ENCODE measurements around the gene AADACL4. TPM values are rescaled to one million over a fixed set of nuclear protein-coding genes. Genes with fewer than 3 reads are reported as not detected.

The AADACL4 gene
- total RNA-seq, 2 donors from 2014 or later, result not detected

- no peaks in the 10 kb centered on the region for H3K9me3 ChIP-seq (ENCODE audit: control insufficient read depth, low read length)
- no peak overlapping the region for H3K9ac ChIP-seq (ENCODE audit: extremely low read depth, low read length, poor library complexity, severe bottlenecking)
- 63 to 100% methylated on average over 2 to 4 of the region's 4 CpGs for WGBS, 2 experiments (ENCODE audit: insufficient coverage in 1 of 2, insufficient read length in 1 of 2)
- Mint-ChIP-seq H3K9me3 (no peaks in the 10 kb centered on the region), H3K27me3 (ENCODE audit: insufficient read depth) (peaks cover 57% of the 10 kb centered on the region), H3K36me3 (ENCODE audit: low read depth) (no peaks in the 10 kb centered on the region), H3K4me1 (peaks cover 14% of the 10 kb centered on the region), H3K27ac (no peak overlapping the region), H3K4me3 (no peak overlapping the region)
- H3K36me3 ChIP-seq (ENCODE audit: control insufficient read depth, insufficient read depth, low read length), result no peaks in the 10 kb centered on the region
- no peak overlapping the region for H3K27ac ChIP-seq (ENCODE audit: low read depth, low read length)
- no peak overlapping the region for H3K4me3 ChIP-seq (ENCODE audit: low read length)
- H3K4me1 ChIP-seq (ENCODE audit: control insufficient read depth, insufficient read depth, low read length), result no peaks in the 10 kb centered on the region
- no peak for DNase-seq
- TF ChIP-seq CTCF (conservative IDR thresholded peaks at IDR 0.05), result no peak
- H3K27me3 ChIP-seq (ENCODE audit: control insufficient read depth, insufficient read depth, low read length, poor library complexity, severe bottlenecking), result peaks cover 21% of the 10 kb centered on the region
Observed at GRCh38 chr1:12620488-12620865, 23.4 kb upstream of the AADACL4 start.

DNA sequence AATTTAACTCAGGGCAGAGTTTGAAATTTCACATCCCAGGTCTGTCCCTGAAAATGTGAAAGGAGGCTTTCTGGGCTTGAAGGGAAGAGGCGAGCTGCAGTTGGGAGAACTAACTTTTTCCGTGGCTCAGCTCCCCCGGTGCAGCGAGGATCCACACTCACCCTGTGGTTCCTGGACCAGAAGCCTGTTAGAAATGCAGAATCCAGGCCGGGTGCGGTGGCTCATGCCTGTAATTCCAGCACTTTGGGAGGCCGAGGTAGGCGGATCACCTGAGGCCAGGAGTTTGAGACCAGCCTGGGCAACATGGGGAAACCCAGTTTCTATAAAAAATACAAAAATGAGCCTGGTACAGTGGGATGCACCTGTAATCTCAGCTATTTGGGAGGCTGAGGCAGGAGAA lies 23.0 kb upstream of the AADACL4 start:
- 91 to 96% methylated on average over 4 to 8 of the region's 8 CpGs for WGBS, 2 experiments (ENCODE audit: insufficient coverage in 1 of 2, insufficient read length in 1 of 2)
- Mint-ChIP-seq H3K36me3 (ENCODE audit: low read depth) (no peaks in the 10 kb centered on the region), H3K4me3 (no peak overlapping the region), H3K27me3 (ENCODE audit: insufficient read depth) (peaks cover 54% of the 10 kb centered on the region), H3K4me1 (peaks cover 10% of the 10 kb centered on the region), H3K27ac (no peak overlapping the region), H3K9me3 (no peaks in the 10 kb centered on the region)
- no peak overlapping the region for H3K9ac ChIP-seq (ENCODE audit: extremely low read depth, low read length, poor library complexity, severe bottlenecking)
- H3K27ac ChIP-seq (ENCODE audit: low read depth, low read length), result no peak overlapping the region
- no peak overlapping the region for H3K4me3 ChIP-seq (ENCODE audit: low read length)
- H3K27me3 ChIP-seq (ENCODE audit: control insufficient read depth, insufficient read depth, low read length, poor library complexity, severe bottlenecking), result peaks cover 21% of the 10 kb centered on the region
- H3K4me1 ChIP-seq (ENCODE audit: control insufficient read depth, insufficient read depth, low read length), result no peaks in the 10 kb centered on the region
- no peak for DNase-seq
- H3K36me3 ChIP-seq (ENCODE audit: control insufficient read depth, insufficient read depth, low read length), result no peaks in the 10 kb centered on the region
- H3K9me3 ChIP-seq (ENCODE audit: control insufficient read depth, low read length), result no peaks in the 10 kb centered on the region
- TF ChIP-seq CTCF (conservative IDR thresholded peaks at IDR 0.05), result no peak

DNA sequence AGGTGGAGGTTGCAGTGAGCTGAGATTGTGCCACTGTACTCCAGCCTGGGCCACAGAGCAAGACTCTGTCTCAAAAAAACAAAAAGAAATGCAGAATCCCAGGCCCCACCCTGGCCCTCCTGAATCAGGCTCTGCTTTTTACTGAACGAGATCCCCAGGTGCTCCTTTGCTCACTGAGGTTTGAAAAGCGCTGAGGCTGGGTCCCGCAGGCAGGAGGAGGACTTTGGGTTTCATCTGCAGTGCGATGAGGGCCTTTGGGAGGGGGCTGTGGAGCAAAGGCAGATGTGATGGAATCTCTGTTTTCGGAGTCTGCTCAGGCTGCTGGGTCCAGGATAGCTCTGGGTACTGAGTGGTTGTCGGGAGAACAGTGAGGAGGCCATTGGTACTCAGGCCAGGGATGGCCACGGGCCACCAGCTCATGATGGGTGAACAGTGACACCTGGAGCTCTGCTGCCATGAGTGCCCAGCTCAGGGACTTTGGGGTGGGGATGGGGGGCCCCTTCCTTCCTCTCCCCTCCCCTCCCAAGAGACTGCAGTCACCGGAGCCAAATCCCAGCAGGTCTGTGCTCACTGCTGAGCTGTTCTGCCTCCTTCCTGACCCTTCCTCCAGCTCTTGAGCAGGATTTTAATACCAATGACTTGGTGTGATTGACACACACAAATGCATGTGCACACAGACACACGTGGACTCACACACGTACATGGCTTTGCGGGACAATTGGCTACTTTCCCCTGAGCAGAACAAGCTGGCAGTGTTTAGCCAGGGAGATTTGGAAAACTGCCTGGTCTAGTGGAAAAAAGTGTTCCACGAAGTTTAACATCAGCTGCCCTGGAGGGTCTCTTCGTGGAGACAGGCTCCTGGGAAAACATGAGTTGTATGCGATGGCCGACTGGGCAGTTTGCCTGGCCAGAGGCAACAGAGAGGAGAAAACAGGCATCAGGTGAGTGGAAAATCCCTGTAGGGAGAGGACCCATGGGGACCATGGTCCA lies 22.2 kb upstream of the AADACL4 start:
- no peaks in the 10 kb centered on the region for H3K9me3 Mint-ChIP-seq
- H3K4me3 Mint-ChIP-seq, result no peak overlapping the region
- H3K4me1 Mint-ChIP-seq, result peaks cover 8% of the 10 kb centered on the region
- Histone ChIP-seq H3K9ac (ENCODE audit: extremely low read depth, low read length, poor library complexity, severe bottlenecking) (no peak overlapping the region), H3K27me3 (ENCODE audit: control insufficient read depth, insufficient read depth, low read length, poor library complexity, severe bottlenecking) (peaks cover 21% of the 10 kb centered on the region), H3K4me3 (ENCODE audit: low read length) (no peak overlapping the region), H3K9me3 (ENCODE audit: control insufficient read depth, low read length) (no peaks in the 10 kb centered on the region), H3K36me3 (ENCODE audit: control insufficient read depth, insufficient read depth, low read length) (no peaks in the 10 kb centered on the region), H3K27ac (ENCODE audit: low read depth, low read length) (no peak overlapping the region), H3K4me1 (ENCODE audit: control insufficient read depth, insufficient read depth, low read length) (no peaks in the 10 kb centered on the region)
- H3K27me3 Mint-ChIP-seq (ENCODE audit: insufficient read depth), result peaks cover 54% of the 10 kb centered on the region
- no peak for TF ChIP-seq CTCF (conservative IDR thresholded peaks at IDR 0.05)
- 90 to 92% methylated on average over 10 to 15 of the region's 15 CpGs for WGBS, 2 experiments (ENCODE audit: insufficient coverage in 1 of 2, insufficient read length in 1 of 2)
- H3K27ac Mint-ChIP-seq, result no peak overlapping the region
- DNase-seq, result no peak
- H3K36me3 Mint-ChIP-seq (ENCODE audit: low read depth), result no peaks in the 10 kb centered on the region
